ENCODE measurements around the gene LAMP2.
"Not testable (repeated sequence)": the region's sequence is repeated elsewhere in the genome, so short reads cannot be mapped to it uniquely, and the experiment has no call there.

The LAMP2 gene

GRCh38 chrX:120499301-120500072 lies 30.4 kb upstream of the LAMP2 start:
- Mint-ChIP-seq H3K4me1 (peaks cover 5% of the 10 kb centered on the region), H3K27me3 (ENCODE audit: low read depth) (no peaks in the 10 kb centered on the region), H3K36me3 (ENCODE audit: low read depth) (no peaks in the 10 kb centered on the region), H3K27ac (no peak overlapping the region), H3K4me3 (no peak overlapping the region), H3K9me3 (peaks cover 10% of the 10 kb centered on the region)
- TF ChIP-seq, protein P1, sequence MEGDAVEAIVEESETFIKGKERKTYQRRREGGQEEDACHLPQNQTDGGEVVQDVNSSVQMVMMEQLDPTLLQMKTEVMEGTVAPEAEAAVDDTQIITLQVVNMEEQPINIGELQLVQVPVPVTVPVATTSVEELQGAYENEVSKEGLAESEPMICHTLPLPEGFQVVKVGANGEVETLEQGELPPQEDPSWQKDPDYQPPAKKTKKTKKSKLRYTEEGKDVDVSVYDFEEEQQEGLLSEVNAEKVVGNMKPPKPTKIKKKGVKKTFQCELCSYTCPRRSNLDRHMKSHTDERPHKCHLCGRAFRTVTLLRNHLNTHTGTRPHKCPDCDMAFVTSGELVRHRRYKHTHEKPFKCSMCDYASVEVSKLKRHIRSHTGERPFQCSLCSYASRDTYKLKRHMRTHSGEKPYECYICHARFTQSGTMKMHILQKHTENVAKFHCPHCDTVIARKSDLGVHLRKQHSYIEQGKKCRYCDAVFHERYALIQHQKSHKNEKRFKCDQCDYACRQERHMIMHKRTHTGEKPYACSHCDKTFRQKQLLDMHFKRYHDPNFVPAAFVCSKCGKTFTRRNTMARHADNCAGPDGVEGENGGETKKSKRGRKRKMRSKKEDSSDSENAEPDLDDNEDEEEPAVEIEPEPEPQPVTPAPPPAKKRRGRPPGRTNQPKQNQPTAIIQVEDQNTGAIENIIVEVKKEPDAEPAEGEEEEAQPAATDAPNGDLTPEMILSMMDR (IDR thresholded peaks at IDR 0.05; ENCODE audit: unreplicated experiment in 3 of 3), result no peak

GRCh38 chrX:120490119-120490518 lies 21.0 kb upstream of the LAMP2 start:
- H3K9me3 Mint-ChIP-seq; H3K36me3 Mint-ChIP-seq (ENCODE audit: low read depth); H3K4me3 Mint-ChIP-seq; H3K4me1 Mint-ChIP-seq; H3K27ac Mint-ChIP-seq; H3K27me3 Mint-ChIP-seq (ENCODE audit: low read depth): not testable (repeated sequence)

GRCh38 chrX:120486786-120487185 lies 17.7 kb upstream of the LAMP2 start:
- TF ChIP-seq, protein P1 (IDR thresholded peaks at IDR 0.05; ENCODE audit: unreplicated experiment in 3 of 3), result no peak
- Mint-ChIP-seq H3K27ac (peak overlapping the region; percentile 64 to 98 (median 65)), H3K4me1 (no peaks in the 10 kb centered on the region), H3K4me3 (peak overlapping the region; percentile 39 to 50 (median 42)), H3K9me3 (peaks cover 15% of the 10 kb centered on the region), H3K27me3 (ENCODE audit: low read depth) (no peaks in the 10 kb centered on the region), H3K36me3 (ENCODE audit: low read depth) (no peaks in the 10 kb centered on the region)

DNA sequence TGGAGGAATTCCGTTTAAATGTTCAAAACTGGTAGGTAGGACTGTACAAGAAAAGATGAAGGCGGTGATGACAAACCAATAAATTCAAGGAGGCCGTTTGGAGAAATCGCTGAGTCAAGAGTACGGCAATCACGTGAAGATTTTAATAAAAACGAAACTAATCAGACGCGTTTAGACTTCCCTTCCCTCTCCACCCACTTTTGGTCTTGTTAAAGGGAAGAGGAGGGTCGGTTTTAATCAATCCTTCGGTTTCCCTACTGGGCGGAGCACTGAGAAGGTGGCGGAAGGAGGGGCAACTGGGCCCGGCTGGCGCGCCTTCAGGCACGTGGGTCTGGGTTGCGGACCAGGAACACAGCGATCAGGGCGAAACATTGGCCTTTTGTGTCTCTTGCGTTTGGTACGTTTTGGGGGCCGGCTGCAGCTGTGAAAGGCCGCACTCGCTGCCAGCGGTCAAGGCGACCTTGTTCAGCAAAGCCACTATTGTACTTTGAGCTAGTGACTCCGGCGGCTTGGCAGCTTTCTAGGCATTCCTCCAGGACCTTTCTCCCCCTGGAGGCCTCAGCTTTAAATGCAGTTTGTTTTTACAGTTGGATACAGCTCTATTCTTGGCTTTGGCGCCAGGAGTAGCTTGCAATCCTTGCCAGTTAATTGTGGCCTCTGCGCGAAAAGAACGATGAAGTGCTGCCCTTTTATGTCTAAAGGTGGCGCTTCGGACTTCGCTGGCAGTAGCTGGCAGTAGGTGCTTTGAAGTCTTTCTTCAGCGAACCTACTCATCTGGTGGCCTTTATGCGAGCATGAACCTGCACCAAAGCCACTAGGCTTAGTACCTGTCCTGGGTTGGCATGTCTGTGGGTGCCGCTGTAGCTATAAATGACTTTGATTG lies 16.8 kb upstream of the LAMP2 start:
- no peaks in the 10 kb centered on the region for H3K4me1 Mint-ChIP-seq
- peaks cover 15% of the 10 kb centered on the region for H3K9me3 Mint-ChIP-seq
- TF ChIP-seq, protein P1 (IDR thresholded peaks at IDR 0.05; ENCODE audit: unreplicated experiment in 3 of 3), result peak; percentile 41 to 59 (median 53)
- H3K4me3 Mint-ChIP-seq, result peak overlapping the region; percentile 83 to 91 (median 91)
- peak overlapping the region; percentile 98 to 99 (median 99) for H3K27ac Mint-ChIP-seq
- H3K36me3 Mint-ChIP-seq (ENCODE audit: low read depth), result no peaks in the 10 kb centered on the region
- no peaks in the 10 kb centered on the region for H3K27me3 Mint-ChIP-seq (ENCODE audit: low read depth)

DNA sequence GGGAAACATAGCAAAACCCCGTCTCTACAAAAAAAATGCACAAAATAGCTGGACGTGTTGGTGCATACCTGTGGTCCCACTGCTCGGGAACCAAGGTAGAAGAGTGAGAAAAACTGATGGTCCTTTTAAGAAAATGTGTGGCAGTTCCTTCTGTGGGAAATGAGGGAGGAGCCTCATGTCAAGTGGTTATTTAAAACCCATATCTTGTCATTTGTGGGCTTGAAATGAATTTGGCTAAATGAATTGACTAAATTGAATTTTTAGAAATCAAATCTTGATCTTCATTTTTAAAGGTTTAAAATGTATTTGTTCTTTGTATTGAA lies 16.2 kb upstream of the LAMP2 start:
- Mint-ChIP-seq H3K4me1 (no peaks in the 10 kb centered on the region), H3K27me3 (ENCODE audit: low read depth) (no peaks in the 10 kb centered on the region), H3K9me3 (peaks cover 12% of the 10 kb centered on the region), H3K4me3 (peak overlapping the region; percentile 83 to 91 (median 91)), H3K36me3 (ENCODE audit: low read depth) (no peaks in the 10 kb centered on the region), H3K27ac (peak overlapping the region; percentile 98 to 99 (median 99))
- TF ChIP-seq, protein P1 (IDR thresholded peaks at IDR 0.05; ENCODE audit: unreplicated experiment in 3 of 3), result no peak

GRCh38 chrX:120477453-120477852 lies 8.4 kb upstream of the LAMP2 start:
- Mint-ChIP-seq H3K9me3 (peaks cover 3% of the 10 kb centered on the region), H3K4me3 (no peak overlapping the region), H3K27ac (no peak overlapping the region), H3K36me3 (ENCODE audit: low read depth) (no peaks in the 10 kb centered on the region), H3K27me3 (ENCODE audit: low read depth) (no peaks in the 10 kb centered on the region), H3K4me1 (no peaks in the 10 kb centered on the region)
- TF ChIP-seq, protein P1 (IDR thresholded peaks at IDR 0.05; ENCODE audit: unreplicated experiment in 3 of 3), result no peak
